OCI-LY7 (cell line): Measurements from ENCODE around the gene FOXN3. TPM values are rescaled to one million over a fixed set of nuclear protein-coding genes. Genes with fewer than 3 reads are reported as not detected.

Experiments
- BruUV-seq: library from RNA; stranded (reverse); fragments of 400-500 nt; replicated peaks from 2 replicates; lab custom pipeline; 2021; lab: Mats Ljungman, UMichigan
- CTCF ChIA-PET: fragments of 300-600 bp; sonication (Branson Sonifier 250); formaldehyde crosslinking; loops from one replicate; lab custom pipeline; 2022; ENCODE audit warnings: antibody characterized with exemption; ENCODE audit not compliant: unreplicated experiment; lab: Charles Lee
- POLR2A ChIA-PET: fragments of 300-600 bp; sonication (Branson Sonifier 250); formaldehyde crosslinking; loops from one replicate; lab custom pipeline; 2022; ENCODE audit warnings: antibody characterized with exemption; lab: Charles Lee
- DNase-seq: peaks from one replicate; pipeline ENCODE4 v3.0.0-alpha.2; 2015; ENCODE audit warnings: low spot score
- H2AFZ ChIP-seq: fragments of 200-600 bp; sonication (generic), shearing (Covaris generic); 2 replicates; pipeline ENCODE4 v1.6.1; 2014; ENCODE audit warnings: mild to moderate bottlenecking, antibody characterized with exemption, low read length, moderate library complexity
- H3K27ac ChIP-seq: fragments of 200-600 bp; sonication (generic); 2 replicates; pipeline ENCODE4 v1.5.1; 2014; ENCODE audit warnings: mixed run types, low read depth, mild to moderate bottlenecking, moderate library complexity, low read length, inconsistent platforms; ENCODE audit not compliant: poor library complexity, severe bottlenecking
- H3K36me3 ChIP-seq: fragments of 200-600 bp; sonication (generic); 2 replicates; pipeline ENCODE4 v1.6.1; 2014; ENCODE audit warnings: mild to moderate bottlenecking, antibody characterized with exemption, low read length, moderate library complexity, mixed read lengths; ENCODE audit not compliant: insufficient read depth
- H3K4me1 ChIP-seq: fragments of 200-600 bp; sonication (generic); 2 replicates; pipeline ENCODE4 v1.5.1; 2014; ENCODE audit warnings: mild to moderate bottlenecking, low read length; ENCODE audit not compliant: insufficient read depth, poor library complexity, severe bottlenecking
- H3K4me2 ChIP-seq: fragments of 200-600 bp; sonication (generic); 2 replicates; pipeline ENCODE4 v1.6.1; 2014; ENCODE audit warnings: mild to moderate bottlenecking, low read length
- H3K4me3 ChIP-seq: fragments of 200-600 bp; sonication (generic); 2 replicates; pipeline ENCODE4 v1.5.1; 2014; ENCODE audit warnings: mild to moderate bottlenecking, low read depth, low read length; ENCODE audit not compliant: poor library complexity, severe bottlenecking
- H3K79me2 ChIP-seq: fragments of 200-600 bp; sonication (generic); 2 replicates; pipeline ENCODE4 v1.6.1; 2016; ENCODE audit warnings: low read depth, mild to moderate bottlenecking, low read length, moderate library complexity, mixed read lengths; ENCODE audit not compliant: insufficient read depth
- H3K9me2 ChIP-seq: fragments of 200-600 bp; sonication (generic); 2 replicates; pipeline ENCODE4 v1.6.1; 2016; ENCODE audit warnings: mild to moderate bottlenecking, low read length, mixed read lengths; ENCODE audit not compliant: insufficient read depth
- H3K9me3 ChIP-seq: fragments of 200-600 bp; sonication (generic); 2 replicates; pipeline ENCODE4 v1.6.1; 2014; ENCODE audit warnings: mild to moderate bottlenecking, mixed run types, low read length, mixed read lengths
- H4K20me1 ChIP-seq: fragments of 200-600 bp; sonication (generic); 2 replicates; pipeline ENCODE4 v1.6.1; 2014; ENCODE audit warnings: mild to moderate bottlenecking, antibody characterized with exemption, low read length, moderate library complexity, mixed read lengths; ENCODE audit not compliant: insufficient read depth
- EZH2phosphoT487 ChIP-seq: fragments of 200-600 bp; sonication (generic); IDR thresholded peaks from 2 replicates; pipeline ENCODE4 v1.6.1; 2018; ENCODE audit warnings: low read depth, borderline replicate concordance, mild to moderate bottlenecking, mixed run types, antibody characterized with exemption, low read length, moderate library complexity, mixed read lengths
- intact Hi-C: fragments of 100-400 bp; cut with micrococcal nuclease; formaldehyde crosslinking; loops from one replicate; pipeline ENCODE4 v1.10.0; 2022; ENCODE audit not compliant: unreplicated experiment
- total RNA-seq, 2 experiments: library from RNA; depleted of rRNA in 1 of 2; stranded (reverse); fragments of >200 nt in 1 of 2; shearing (Covaris generic) in 1 of 2; gene quantifications; 2 replicates each; pipeline ENCODE4 v1.2.3, GENCODE V29; 2014 to 2022
- TF ChIP-seq, protein P1 (sequence below): fragments of 200-600 bp; sonication (generic); conservative IDR thresholded peaks from 2 replicates; pipeline ENCODE4 v1.5.1; 2014; ENCODE audit warnings: mild to moderate bottlenecking, antibody characterized with exemption, low read length, moderate library complexity, mixed read lengths

The FOXN3 gene
- total RNA-seq, 2 experiments from 2014 or later = 77.7 to 102 TPM

DNA sequence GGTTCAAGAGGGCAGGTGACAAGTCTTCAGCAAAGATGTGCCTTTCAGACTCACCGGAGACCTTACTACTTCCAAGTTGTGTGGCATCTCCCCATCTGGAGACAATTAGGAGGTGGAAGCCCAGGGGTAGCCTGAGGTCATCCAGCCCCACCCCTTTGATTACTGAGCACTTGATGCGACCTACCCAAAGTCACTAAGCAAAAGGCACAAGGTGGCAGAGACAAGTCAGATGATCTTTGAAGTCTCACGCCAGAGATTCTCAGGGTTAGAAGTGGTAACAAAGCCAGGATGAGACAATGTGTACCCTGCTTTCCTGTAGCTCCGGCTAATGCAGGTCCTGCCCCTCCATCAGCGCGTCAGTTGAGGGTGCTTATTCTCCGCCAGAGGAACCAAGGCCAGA is 1.4 kb upstream of the FOXN3 start:
- Histone ChIP-seq H3K4me3 (peak overlapping the region; percentile 72), H3K36me3 (peaks cover 13% of the 10 kb centered on the region), H3K4me1 (peaks cover 44% of the 10 kb centered on the region), H3K9me2 (no peaks in the 10 kb centered on the region), H2AFZ (no peak overlapping the region), H3K4me2 (peak overlapping the region; percentile 83), H3K27ac (peak overlapping the region; percentile 64), H4K20me1 (no peaks in the 10 kb centered on the region), H3K9me3 (no peaks in the 10 kb centered on the region), H3K79me2 (peaks cover 17% of the 10 kb centered on the region)
- BruUV-seq = no TSS peak
- CTCF ChIA-PET = no interaction called here
- POLR2A ChIA-PET = no interaction called here
- intact Hi-C loops = loop anchor here (2.0 to 5.0 kb wide), 4 partner anchors 199 to 499 kb away; no protein-coding TSS in a partner anchor
- TF ChIP-seq, protein P1, sequence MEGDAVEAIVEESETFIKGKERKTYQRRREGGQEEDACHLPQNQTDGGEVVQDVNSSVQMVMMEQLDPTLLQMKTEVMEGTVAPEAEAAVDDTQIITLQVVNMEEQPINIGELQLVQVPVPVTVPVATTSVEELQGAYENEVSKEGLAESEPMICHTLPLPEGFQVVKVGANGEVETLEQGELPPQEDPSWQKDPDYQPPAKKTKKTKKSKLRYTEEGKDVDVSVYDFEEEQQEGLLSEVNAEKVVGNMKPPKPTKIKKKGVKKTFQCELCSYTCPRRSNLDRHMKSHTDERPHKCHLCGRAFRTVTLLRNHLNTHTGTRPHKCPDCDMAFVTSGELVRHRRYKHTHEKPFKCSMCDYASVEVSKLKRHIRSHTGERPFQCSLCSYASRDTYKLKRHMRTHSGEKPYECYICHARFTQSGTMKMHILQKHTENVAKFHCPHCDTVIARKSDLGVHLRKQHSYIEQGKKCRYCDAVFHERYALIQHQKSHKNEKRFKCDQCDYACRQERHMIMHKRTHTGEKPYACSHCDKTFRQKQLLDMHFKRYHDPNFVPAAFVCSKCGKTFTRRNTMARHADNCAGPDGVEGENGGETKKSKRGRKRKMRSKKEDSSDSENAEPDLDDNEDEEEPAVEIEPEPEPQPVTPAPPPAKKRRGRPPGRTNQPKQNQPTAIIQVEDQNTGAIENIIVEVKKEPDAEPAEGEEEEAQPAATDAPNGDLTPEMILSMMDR = no peak
- no peak for TF ChIP-seq EZH2phosphoT487
- DNase-seq = no peak

GRCh38 chr14:89417465-89418225 is 612 bp upstream of the FOXN3 start:
- ChIA-PET CTCF (no interaction called here), POLR2A (no interaction called here)
- Histone ChIP-seq H3K4me3 (peak overlapping the region; percentile 72), H3K9me2 (no peaks in the 10 kb centered on the region), H3K79me2 (peaks cover 23% of the 10 kb centered on the region), H3K27ac (peak overlapping the region; percentile 64), H3K9me3 (no peaks in the 10 kb centered on the region), H2AFZ (peak overlapping the region; percentile 77; the same call in 1 of the 2 replicates), H3K4me2 (peak overlapping the region; percentile 83), H3K36me3 (peaks cover 17% of the 10 kb centered on the region), H3K4me1 (peaks cover 38% of the 10 kb centered on the region), H4K20me1 (no peaks in the 10 kb centered on the region)
- TF ChIP-seq, protein P1 = peak; percentile 74
- TF ChIP-seq EZH2phosphoT487 = no peak
- peak; percentile 86 for DNase-seq
- intact Hi-C loops = loop anchor here (1.0 to 5.0 kb wide), 7 partner anchors 53 to 500 kb away; no protein-coding TSS in a partner anchor
- BruUV-seq = TSS peak; percentile 59
